HepG2 (cell line): ENCODE measurements around the gene C1R. TPM values are rescaled to one million over a fixed set of nuclear protein-coding genes. Genes with fewer than 3 reads are reported as not detected.
A peak's percentile ranks its signal among the peaks of the same experiment; 100 is the strongest.

Source experiments
- ATF7-NPFF ChIP-seq: sonication (generic); formaldehyde crosslinking; IDR thresholded peaks from 2 replicates; pipeline ENCODE4 v1.8.1; 2023; ENCODE audit warnings: mild to moderate bottlenecking, low read depth, missing genetic modification reagents, moderate library complexity
- BCLAF1 ChIP-seq: fragments of 450-650 bp; IDR thresholded peaks from 2 replicates; pipeline ENCODE4 v1.6.1; 2017; ENCODE audit warnings: mild to moderate bottlenecking
- DMAP1 ChIP-seq: IDR thresholded peaks from 2 replicates; pipeline ENCODE4 v1.6.1; 2016
- EZH2 ChIP-seq: conservative IDR thresholded peaks from 2 replicates; pipeline ENCODE4 v1.6.1; 2012; ENCODE audit warnings: mild to moderate bottlenecking, low read depth, low read length, moderate library complexity
- HCFC1 ChIP-seq: fragments of 150-350 bp; IDR thresholded peaks from 2 replicates; pipeline ENCODE4 v1.6.1; 2014; ENCODE audit warnings: low read depth, low read length
- JARID2 ChIP-seq: sonication (generic); formaldehyde crosslinking; IDR thresholded peaks from 2 replicates; pipeline ENCODE4 v1.8.1; 2023; ENCODE audit warnings: missing genetic modification reagents, inconsistent platforms; ENCODE audit not compliant: insufficient replicate concordance
- KDM3A ChIP-seq: IDR thresholded peaks from 2 replicates; pipeline ENCODE4 v1.6.1; 2018; ENCODE audit warnings: low read depth, missing compliant biosample characterization
- MATR3 ChIP-seq: sonication (generic); formaldehyde crosslinking; IDR thresholded peaks from 2 replicates; pipeline ENCODE4 v1.4.0; 2020; ENCODE audit warnings: missing genetic modification reagents
- NCOR1 ChIP-seq: fragments of 200-600 bp; sonication (generic); IDR thresholded peaks from 2 replicates; pipeline ENCODE4 v1.7.0; 2017; ENCODE audit warnings: antibody characterized with exemption, low read length, borderline replicate concordance
- RAD21 ChIP-seq: fragments of 450-650 bp; formaldehyde crosslinking; IDR thresholded peaks from 2 replicates; pipeline ENCODE4 v1.5.0; 2020; ENCODE audit warnings: mild to moderate bottlenecking
- RARG ChIP-seq: sonication (generic); formaldehyde crosslinking; IDR thresholded peaks from 2 replicates; pipeline ENCODE4 v1.4.0; 2020; ENCODE audit warnings: low read depth, mild to moderate bottlenecking, missing genetic modification reagents
- SAP130 ChIP-seq: IDR thresholded peaks from 2 replicates; pipeline ENCODE4 v1.6.1; 2016; ENCODE audit warnings: low read depth
- SOX6 ChIP-seq, 2 experiments: fragments of 450-650 bp in 1 of 2; sonication (generic) in 1 of 2; formaldehyde crosslinking in 1 of 2; IDR thresholded peaks; 2 replicates each; pipeline versions ENCODE4 v1.4.0 to v1.6.1; 2017 to 2020; ENCODE audit warnings: antibody characterized with exemption in 1 of 2, mild to moderate bottlenecking in 1 of 2, missing genetic modification reagents in 1 of 2
- TBP ChIP-seq: sonication (generic); formaldehyde crosslinking; IDR thresholded peaks from 2 replicates; pipeline ENCODE4 v1.5.0; 2020; ENCODE audit warnings: missing genetic modification reagents
- ZNF12 ChIP-seq: sonication (generic); formaldehyde crosslinking; IDR thresholded peaks from 2 replicates; pipeline ENCODE4 v1.5.0; 2020; ENCODE audit warnings: missing genetic modification reagents
- ZNF138 ChIP-seq: sonication (generic); formaldehyde crosslinking; IDR thresholded peaks from 2 replicates; pipeline ENCODE4 v1.5.0; 2020; ENCODE audit warnings: mild to moderate bottlenecking, low read depth, missing genetic modification reagents
- ZNF30 ChIP-seq: sonication (generic); formaldehyde crosslinking; IDR thresholded peaks from 2 replicates; pipeline ENCODE4 v1.5.0; 2020; ENCODE audit warnings: mild to moderate bottlenecking, missing genetic modification reagents
- ZNF343 ChIP-seq: sonication (generic); formaldehyde crosslinking; IDR thresholded peaks from 2 replicates; pipeline ENCODE4 v1.4.0; 2020; ENCODE audit warnings: mild to moderate bottlenecking, missing genetic modification reagents
- ZNF354B ChIP-seq: sonication (generic); formaldehyde crosslinking; IDR thresholded peaks from 2 replicates; pipeline ENCODE4 v1.8.0; 2022; ENCODE audit warnings: mild to moderate bottlenecking, missing genetic modification reagents
- ZNF510 ChIP-seq: sonication (generic); formaldehyde crosslinking; IDR thresholded peaks from 2 replicates; pipeline ENCODE4 v1.4.0; 2020; ENCODE audit warnings: low read depth, mild to moderate bottlenecking, missing genetic modification reagents
- ZNF569 ChIP-seq: sonication (generic); formaldehyde crosslinking; IDR thresholded peaks from 2 replicates; pipeline ENCODE4 v1.5.0; 2020; ENCODE audit warnings: mild to moderate bottlenecking, missing genetic modification reagents, moderate library complexity, borderline replicate concordance
- ZNF816 ChIP-seq: sonication (generic); formaldehyde crosslinking; IDR thresholded peaks from 2 replicates; pipeline ENCODE4 v1.8.0; 2022; ENCODE audit warnings: missing genetic modification reagents, mild to moderate bottlenecking, borderline replicate concordance
- polyA plus RNA-seq, 8 experiments: library from polyadenylated mRNA; depleted of rRNA in 3 of 8; stranded (reverse) in 7 of 8; unstranded in 1 of 8; fragments of >200 nt; fragmentation: Illumina TruSeq in 4 of 8; extraction: Trizol in 4 of 8; gene quantifications; 2 replicates each; pipeline versions ENCODE4 v1.2.1 to v1.2.3, GENCODE V29; 2011 to 2016; ENCODE audit warnings: low read depth in 4 of 8, missing spikeins in 1 of 8, mixed read lengths in 1 of 8; ENCODE audit not compliant: insufficient read depth in 1 of 8
- total RNA-seq, 5 experiments: library from RNA; depleted of rRNA; stranded (reverse); fragments of >200 nt; fragmentation: Illumina TruSeq; extraction: Trizol; gene quantifications; 2 replicates each; pipeline ENCODE4 v1.2.3, GENCODE V29; 2016; ENCODE audit warnings: low read depth in 1 of 5
- TF ChIP-seq, protein P1 (sequence below): sonication (generic); formaldehyde crosslinking; IDR thresholded peaks from 2 replicates; pipeline ENCODE4 v1.9.0; 2021; ENCODE audit warnings: missing genetic modification reagents, mild to moderate bottlenecking, borderline replicate concordance
- TF ChIP-seq, protein P2 (sequence below): sonication (generic); formaldehyde crosslinking; IDR thresholded peaks from 2 replicates; pipeline ENCODE4 v1.8.1; 2022; ENCODE audit warnings: mild to moderate bottlenecking, missing genetic modification reagents
- TF ChIP-seq, protein P3 (sequence below): sonication (generic); formaldehyde crosslinking; IDR thresholded peaks from 2 replicates; pipeline ENCODE4 v1.8.0; 2022; ENCODE audit warnings: mild to moderate bottlenecking, missing genetic modification reagents, moderate library complexity

C1R gene
- total and polyA plus RNA-seq, 2 of the 13 experiments (the other 11 are each of a cell fraction or from before 2014, with no cell fraction given): 3.5 to 6.5 TPM

GRCh38 chr12:7108796-7109571 is 16.7 kb upstream of the C1R start, which contains the start of gene C1RL (continued):
- TF ChIP-seq, protein P1, sequence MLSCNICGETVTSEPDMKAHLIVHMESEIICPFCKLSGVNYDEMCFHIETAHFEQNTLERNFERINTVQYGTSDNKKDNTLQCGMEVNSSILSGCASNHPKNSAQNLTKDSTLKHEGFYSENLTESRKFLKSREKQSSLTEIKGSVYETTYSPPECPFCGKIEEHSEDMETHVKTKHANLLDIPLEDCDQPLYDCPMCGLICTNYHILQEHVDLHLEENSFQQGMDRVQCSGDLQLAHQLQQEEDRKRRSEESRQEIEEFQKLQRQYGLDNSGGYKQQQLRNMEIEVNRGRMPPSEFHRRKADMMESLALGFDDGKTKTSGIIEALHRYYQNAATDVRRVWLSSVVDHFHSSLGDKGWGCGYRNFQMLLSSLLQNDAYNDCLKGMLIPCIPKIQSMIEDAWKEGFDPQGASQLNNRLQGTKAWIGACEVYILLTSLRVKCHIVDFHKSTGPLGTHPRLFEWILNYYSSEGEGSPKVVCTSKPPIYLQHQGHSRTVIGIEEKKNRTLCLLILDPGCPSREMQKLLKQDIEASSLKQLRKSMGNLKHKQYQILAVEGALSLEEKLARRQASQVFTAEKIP (CRISPR knock-in tag): no peak
- TF ChIP-seq, protein P2, sequence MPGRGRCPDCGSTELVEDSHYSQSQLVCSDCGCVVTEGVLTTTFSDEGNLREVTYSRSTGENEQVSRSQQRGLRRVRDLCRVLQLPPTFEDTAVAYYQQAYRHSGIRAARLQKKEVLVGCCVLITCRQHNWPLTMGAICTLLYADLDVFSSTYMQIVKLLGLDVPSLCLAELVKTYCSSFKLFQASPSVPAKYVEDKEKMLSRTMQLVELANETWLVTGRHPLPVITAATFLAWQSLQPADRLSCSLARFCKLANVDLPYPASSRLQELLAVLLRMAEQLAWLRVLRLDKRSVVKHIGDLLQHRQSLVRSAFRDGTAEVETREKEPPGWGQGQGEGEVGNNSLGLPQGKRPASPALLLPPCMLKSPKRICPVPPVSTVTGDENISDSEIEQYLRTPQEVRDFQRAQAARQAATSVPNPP (CRISPR knock-in tag): no peak
- no peak for TF ChIP-seq EZH2
- TF ChIP-seq RAD21: peak; percentile 90
- TF ChIP-seq ZNF12: peak; percentile 74; the same call in 1 of the 2 replicates
- no peak for TF ChIP-seq TBP (CRISPR knock-in tag)
- peak; percentile 65; the same call in 1 of the 2 replicates for TF ChIP-seq KDM3A (CRISPR knock-in tag)
- TF ChIP-seq ZNF569: no peak
- TF ChIP-seq RARG (CRISPR knock-in tag): no peak
- TF ChIP-seq MATR3 (CRISPR knock-in tag): no peak
- peak; percentile 64; the same call in 1 of the 2 replicates for TF ChIP-seq SAP130 (CRISPR knock-in tag)
- no peak; the same call in 1 of the 2 replicates for TF ChIP-seq ATF7-NPFF (CRISPR knock-in tag)
- TF ChIP-seq BCLAF1: no peak
- TF ChIP-seq SOX6 (IDR thresholded peaks at IDR 0.05): no peak
- TF ChIP-seq SOX6 (CRISPR knock-in tag; IDR thresholded peaks at IDR 0.05): peak; percentile 79
- TF ChIP-seq HCFC1: no peak
- no peak for TF ChIP-seq ZNF354B
- no peak for TF ChIP-seq ZNF343
- no peak for TF ChIP-seq ZNF30
- no peak for TF ChIP-seq NCOR1
- TF ChIP-seq ZNF138 (CRISPR knock-in tag): no peak
- no peak for TF ChIP-seq ZNF510 (CRISPR knock-in tag)
- TF ChIP-seq, protein P3, sequence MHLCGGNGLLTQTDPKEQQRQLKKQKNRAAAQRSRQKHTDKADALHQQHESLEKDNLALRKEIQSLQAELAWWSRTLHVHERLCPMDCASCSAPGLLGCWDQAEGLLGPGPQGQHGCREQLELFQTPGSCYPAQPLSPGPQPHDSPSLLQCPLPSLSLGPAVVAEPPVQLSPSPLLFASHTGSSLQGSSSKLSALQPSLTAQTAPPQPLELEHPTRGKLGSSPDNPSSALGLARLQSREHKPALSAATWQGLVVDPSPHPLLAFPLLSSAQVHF (CRISPR knock-in tag): no peak
- TF ChIP-seq ZNF816: no peak
- TF ChIP-seq JARID2 (CRISPR knock-in tag): no peak
- TF ChIP-seq DMAP1 (CRISPR knock-in tag): no peak; the same call in 1 of the 2 replicates
